ENCODE measurements around the gene KY.

GRCh38 chr3:134621854-134622253 is 29.0 kb downstream of the KY start:
- TF ChIP-seq EZH2 (IDR thresholded peaks at IDR 0.05; ENCODE audit: borderline replicate concordance, low read depth, low read length, poor library complexity, severe bottlenecking): no peak
- no peak for TF ChIP-seq CTCF (conservative IDR thresholded peaks at IDR 0.05; ENCODE audit: low read depth, low read length)
